Cardiac muscle cell (in vitro differentiated cells and primary cell): ENCODE data around the gene NTN5. TPM values are rescaled to one million over a fixed set of nuclear protein-coding genes. Genes with fewer than 3 reads are reported as not detected.

Source experiments
- DNase-seq, 2 donors: peaks; one replicate each; pipeline versions ENCODE4 v3.0.0 to v3.0.0-alpha.2; 2010 to 2017; ENCODE audit warnings: low read depth in 1 of 2, low spot score in 1 of 2
- H3K27ac ChIP-seq: fragments of 200-600 bp; sonication (generic); 2 replicates; pipeline ENCODE4 v1.5.1; 2016
- H3K27me3 ChIP-seq: fragments of 200-600 bp; sonication (generic); 2 replicates; pipeline ENCODE4 v1.6.0; 2016; ENCODE audit warnings: control low read depth
- H3K36me3 ChIP-seq: fragments of 200-600 bp; sonication (generic); 2 replicates; pipeline ENCODE4 v1.5.1; 2016; ENCODE audit warnings: control low read depth
- H3K4me1 ChIP-seq: fragments of 200-600 bp; sonication (generic); 2 replicates; pipeline ENCODE4 v1.8.1; 2017; ENCODE audit warnings: low read depth, mild to moderate bottlenecking, mixed run types
- H3K4me3 ChIP-seq: fragments of 200-600 bp; sonication (generic); 2 replicates; pipeline ENCODE4 v1.5.1; 2016; ENCODE audit warnings: mild to moderate bottlenecking
- H3K9me3 ChIP-seq: fragments of 200-600 bp; sonication (generic); 2 replicates; pipeline ENCODE4 v1.5.1; 2017; ENCODE audit warnings: low read depth, mild to moderate bottlenecking, control low read depth
- CTCF ChIP-seq: IDR thresholded peaks from 2 replicates; pipeline ENCODE4 v1.5.1; 2012; ENCODE audit warnings: low read depth, mild to moderate bottlenecking, low read length
- polyA plus RNA-seq: library from polyadenylated mRNA; unstranded; fragments of >200 nt; fragmentation: Nextera tagmentation; extraction: Ambion mirVana; gene quantifications from 2 replicates; pipeline ENCODE4 v1.2.1, GENCODE V29; 2016
- total RNA-seq: library from RNA; depleted of rRNA; stranded (reverse); fragments of >200 nt; gene quantifications from 2 replicates; pipeline ENCODE4 v1.2.3, GENCODE V29; 2016

The NTN5 gene
- total and polyA plus RNA-seq, 2 experiments from 2014 or later = 4.1 TPM; not detected in 1

GRCh38 chr19:48713864-48714755, 41.3 kb upstream of the NTN5 start:
- Histone ChIP-seq H3K9me3 (no peaks in the 10 kb centered on the region), H3K27me3 (no peaks in the 10 kb centered on the region), H3K27ac (peak overlapping the region; percentile 86), H3K36me3 (no peaks in the 10 kb centered on the region), H3K4me3 (peak overlapping the region; percentile 53), H3K4me1 (peaks cover 16% of the 10 kb centered on the region)
- peak; percentile 100 for DNase-seq
- no peak for TF ChIP-seq CTCF

- H3K4me3 ChIP-seq = peak overlapping the region; percentile 53
- peak; percentile 38 for TF ChIP-seq CTCF
- no peaks in the 10 kb centered on the region for H3K27me3 ChIP-seq
- DNase-seq = no peak
- peaks cover 11% of the 10 kb centered on the region for H3K4me1 ChIP-seq
- no peaks in the 10 kb centered on the region for H3K9me3 ChIP-seq
- no peaks in the 10 kb centered on the region for H3K36me3 ChIP-seq
- H3K27ac ChIP-seq = no peak overlapping the region
These were observed 40.4 kb upstream of the NTN5 start for GRCh38 chr19:48713041-48713863.

GRCh38 chr19:48711106-48711662, 38.4 kb upstream of the NTN5 start:
- Histone ChIP-seq H3K36me3 (no peaks in the 10 kb centered on the region), H3K27ac (no peak overlapping the region), H3K27me3 (no peaks in the 10 kb centered on the region), H3K4me1 (peaks cover 5% of the 10 kb centered on the region), H3K4me3 (no peak overlapping the region), H3K9me3 (no peaks in the 10 kb centered on the region)
- TF ChIP-seq CTCF = no peak
- DNase-seq = no peak

- H3K4me1 ChIP-seq = no peaks in the 10 kb centered on the region
- no peaks in the 10 kb centered on the region for H3K27me3 ChIP-seq
- no peak for DNase-seq
- H3K9me3 ChIP-seq = no peaks in the 10 kb centered on the region
- H3K4me3 ChIP-seq = no peak overlapping the region
- H3K27ac ChIP-seq = no peak overlapping the region
- H3K36me3 ChIP-seq = no peaks in the 10 kb centered on the region
- no peak for TF ChIP-seq CTCF
These were observed 35.7 kb upstream of the NTN5 start for GRCh38 chr19:48708471-48708870.

GRCh38 chr19:48705431-48705830, 32.6 kb upstream of the NTN5 start:
- H3K27ac ChIP-seq = no peak overlapping the region
- no peak for DNase-seq

More at GRCh38 chr19:48705431-48705830, 32.6 kb upstream of the NTN5 start:
- Histone ChIP-seq H3K36me3 (no peaks in the 10 kb centered on the region), H3K4me1 (no peaks in the 10 kb centered on the region), H3K27me3 (no peaks in the 10 kb centered on the region), H3K4me3 (no peak overlapping the region), H3K9me3 (no peaks in the 10 kb centered on the region)
- TF ChIP-seq CTCF = no peak
